Measurements from ENCODE around the gene KIAA1671. TPM values are rescaled to one million over a fixed set of nuclear protein-coding genes. Genes with fewer than 3 reads are reported as not detected.

Gene KIAA1671
- total RNA-seq, 1 donor from 2014 or later, result 12.8 TPM

- intact Hi-C loops (cut with DNase I), result no loop called here
- no peak for ATAC-seq
- DNase-seq (ENCODE audit: missing footprints), result no peak
These were observed 142.1 kb downstream of the KIAA1671 start for GRCh38 chr22:25094579-25094978.

DNA sequence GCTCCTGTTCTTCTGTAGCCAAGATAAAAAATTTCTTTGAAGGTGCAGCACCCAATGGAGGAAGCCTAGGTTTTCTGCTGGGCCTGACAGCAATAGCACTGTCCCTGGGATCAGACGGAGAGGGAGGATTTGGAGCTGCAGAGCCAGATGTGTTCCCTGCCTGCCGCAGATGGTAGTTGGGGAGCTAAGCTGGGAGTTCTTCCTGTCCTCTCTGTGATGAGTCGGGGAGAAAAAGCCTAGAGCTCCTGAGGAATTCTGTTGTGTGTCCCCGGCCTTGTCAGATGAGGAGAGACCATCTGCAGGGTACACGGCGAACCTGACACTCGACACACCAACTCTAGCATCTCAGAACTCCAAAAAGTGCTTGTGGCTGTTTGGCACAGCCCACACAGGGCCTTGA is 143.4 kb downstream of the KIAA1671 start:
- DNase-seq (ENCODE audit: missing footprints) (no peak), ATAC-seq (no peak)
- intact Hi-C loops (cut with DNase I), result no loop called here

DNA sequence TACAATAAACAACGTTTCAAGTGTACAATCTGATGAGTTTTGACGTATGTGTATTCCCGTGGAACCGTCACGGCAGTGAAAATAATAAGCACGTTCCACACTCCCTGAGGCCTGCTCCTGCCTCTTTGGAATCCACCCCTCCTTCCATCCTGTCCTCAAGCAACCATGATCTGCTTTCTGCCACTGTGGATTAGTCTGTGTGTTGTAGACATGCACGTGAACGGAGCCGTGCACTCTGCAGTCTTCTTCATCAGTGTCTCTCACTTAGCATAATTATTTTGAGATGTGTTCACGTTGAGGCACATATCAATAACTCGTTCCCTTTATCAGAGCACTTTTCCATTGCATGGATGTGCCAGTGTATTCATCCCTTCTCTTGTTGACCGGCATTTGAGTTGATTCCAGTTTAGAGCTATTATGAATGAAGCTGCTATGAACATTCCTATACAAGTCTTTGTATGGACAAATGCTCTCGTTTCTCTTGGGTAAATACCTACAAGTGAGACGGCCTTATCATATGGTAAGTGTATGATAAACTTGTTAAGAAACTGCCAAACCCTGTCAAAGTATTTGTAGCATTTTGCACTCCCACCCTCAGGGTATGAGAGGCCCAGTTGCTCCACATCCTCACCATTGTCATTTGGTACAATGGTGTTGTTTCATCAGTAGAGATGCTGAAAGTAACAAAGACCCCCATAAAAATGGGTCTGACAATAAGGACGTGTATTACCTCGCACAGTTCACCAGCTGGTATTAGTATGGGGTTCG is 144.3 kb downstream of the KIAA1671 start:
- ATAC-seq, result no peak
- intact Hi-C loops (cut with DNase I), result no loop called here
- no peak for DNase-seq (ENCODE audit: missing footprints)

GRCh38 chr22:25098445-25099081 is 146.0 kb downstream of the KIAA1671 start:
- no peak for DNase-seq (ENCODE audit: missing footprints)
- intact Hi-C loops (cut with DNase I), result no loop called here
- ATAC-seq, result no peak

DNA sequence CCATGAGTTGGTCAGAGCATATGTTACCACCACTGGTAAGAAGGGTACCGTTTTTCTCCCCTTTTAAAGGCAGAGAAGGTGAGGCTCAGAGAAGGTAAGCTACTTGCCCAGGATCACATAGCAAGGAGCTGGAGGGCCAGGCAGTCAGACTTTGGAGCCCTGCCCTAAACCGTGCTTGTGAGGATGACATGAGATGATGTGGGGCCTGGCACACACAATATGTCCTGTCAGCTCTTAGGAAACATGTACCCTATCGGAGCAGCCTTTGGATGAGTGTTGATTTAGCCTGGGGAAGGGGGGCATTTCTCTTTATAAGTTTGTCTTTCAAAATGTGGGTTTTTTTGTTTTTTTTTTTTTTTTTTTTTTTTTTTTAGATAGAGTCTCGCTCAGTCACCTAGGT is 146.7 kb downstream of the KIAA1671 start:
- ATAC-seq, result no peak
- intact Hi-C loops (cut with DNase I), result no loop called here
- DNase-seq (ENCODE audit: missing footprints), result no peak

- ATAC-seq (no peak), DNase-seq (ENCODE audit: missing footprints) (no peak)
- intact Hi-C loops (cut with DNase I), result no loop called here
These were observed 147.9 kb downstream of the KIAA1671 start for GRCh38 chr22:25100402-25100801.

GRCh38 chr22:25100948-25101347 is 148.4 kb downstream of the KIAA1671 start:
- intact Hi-C loops (cut with DNase I), result no loop called here
- ATAC-seq (no peak), DNase-seq (ENCODE audit: missing footprints) (no peak)

- DNase-seq (ENCODE audit: missing footprints) (no peak), ATAC-seq (no peak)
- intact Hi-C loops (cut with DNase I), result no loop called here
These were observed 149.0 kb downstream of the KIAA1671 start for GRCh38 chr22:25101501-25101900.

- DNase-seq (ENCODE audit: missing footprints) (no peak), ATAC-seq (no peak)
- intact Hi-C loops (cut with DNase I), result no loop called here
These were observed 149.5 kb downstream of the KIAA1671 start for GRCh38 chr22:25101986-25102385.

GRCh38 chr22:25102722-25103121 is 150.2 kb downstream of the KIAA1671 start:
- no peak for DNase-seq (ENCODE audit: missing footprints)
- no peak for ATAC-seq
- intact Hi-C loops (cut with DNase I), result no loop called here

GRCh38 chr22:25104367-25104766 is 151.9 kb downstream of the KIAA1671 start:
- DNase-seq (ENCODE audit: missing footprints) (no peak), ATAC-seq (no peak)
- intact Hi-C loops (cut with DNase I), result no loop called here

DNA sequence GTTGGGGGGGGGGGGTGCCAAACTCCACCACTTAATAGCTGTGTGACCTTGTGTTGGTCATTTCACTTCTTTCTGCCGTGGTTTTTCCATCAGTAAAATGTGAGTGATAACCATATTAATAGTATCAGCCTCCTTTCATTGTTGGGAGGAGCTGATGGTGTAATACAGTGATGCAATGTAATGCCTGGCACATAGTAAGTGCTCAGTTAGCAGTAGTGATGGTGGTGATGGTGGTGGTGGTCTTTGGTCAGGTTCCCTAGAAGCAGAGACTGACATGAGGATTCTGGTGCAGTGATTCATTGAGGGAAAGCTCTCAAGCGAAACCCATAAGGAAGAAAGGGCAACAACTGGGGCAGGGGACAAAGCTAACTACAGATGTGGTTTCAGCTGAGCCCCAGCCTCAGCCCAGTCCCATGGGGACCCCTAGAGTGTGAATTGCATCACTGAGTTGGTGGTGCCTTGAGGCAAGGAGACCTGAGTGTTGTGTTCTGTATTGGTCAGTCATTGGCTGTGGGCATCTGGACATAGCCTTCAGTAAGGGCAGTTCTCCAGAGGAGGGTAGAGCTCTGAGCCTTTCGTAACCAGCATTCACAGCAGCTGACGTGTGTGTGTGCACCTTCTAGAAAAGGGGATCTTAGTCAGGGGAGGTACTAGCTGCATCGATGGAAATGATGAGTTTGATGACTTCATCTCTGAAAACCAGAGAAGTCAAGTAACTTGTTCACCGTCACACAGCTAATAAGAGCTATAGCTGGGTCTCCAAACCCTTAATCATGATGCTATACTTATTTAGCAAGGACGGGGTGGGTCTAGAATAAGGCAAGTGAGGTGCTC is 153.5 kb downstream of the KIAA1671 start:
- intact Hi-C loops (cut with DNase I), result no loop called here
- no peak for DNase-seq (ENCODE audit: missing footprints)
- ATAC-seq, result no peak

GRCh38 chr22:25109878-25110595 is 157.5 kb downstream of the KIAA1671 start:
- DNase-seq (ENCODE audit: missing footprints) (no peak), ATAC-seq (no peak)
- intact Hi-C loops (cut with DNase I), result no loop called here

GRCh38 chr22:25110596-25110845 is 158.0 kb downstream of the KIAA1671 start:
- ATAC-seq, result no peak
- DNase-seq (ENCODE audit: missing footprints), result no peak
- intact Hi-C loops (cut with DNase I), result no loop called here

DNA sequence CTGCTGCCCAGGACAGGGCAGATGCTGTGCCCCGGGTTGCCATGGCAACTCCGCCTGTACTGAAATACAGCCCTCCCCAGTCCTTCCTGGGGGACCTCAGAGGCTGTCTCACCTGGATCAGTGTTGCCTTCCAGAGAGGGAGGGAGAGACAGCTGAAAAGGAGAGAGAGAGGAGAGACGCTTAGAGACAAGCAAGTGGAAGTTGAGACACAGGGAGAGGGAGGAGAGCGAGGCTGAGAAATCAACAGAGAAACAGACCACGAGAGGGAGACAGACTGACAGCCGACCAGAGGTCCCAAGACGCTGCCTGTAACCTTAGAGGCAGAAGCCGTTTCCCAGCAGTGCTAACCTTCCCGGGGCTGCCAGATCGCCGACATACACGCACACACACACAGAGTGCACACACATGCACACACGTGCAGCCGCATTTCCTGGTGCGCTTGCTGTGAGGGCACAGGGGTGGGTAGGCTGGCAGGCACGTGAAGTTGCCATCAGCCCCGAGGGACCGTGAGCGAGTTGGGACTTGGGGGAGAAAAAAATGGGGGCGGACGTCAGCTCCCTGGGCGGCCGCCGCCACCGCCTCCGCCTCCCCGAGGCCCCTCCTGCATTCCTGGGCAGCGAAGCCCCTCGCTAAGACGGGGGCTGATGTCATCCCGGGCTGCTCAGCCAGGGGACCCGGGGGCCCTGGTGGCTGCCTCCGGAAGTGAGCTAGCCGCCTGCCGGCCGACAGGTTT is 158.5 kb downstream of the KIAA1671 start:
- no peak for DNase-seq (ENCODE audit: missing footprints)
- ATAC-seq, result peak; percentile 85
- intact Hi-C loops (cut with DNase I), result loop anchor here (1.0 kb wide), 1 partner anchor 61 kb away; no protein-coding TSS in a partner anchor

DNA sequence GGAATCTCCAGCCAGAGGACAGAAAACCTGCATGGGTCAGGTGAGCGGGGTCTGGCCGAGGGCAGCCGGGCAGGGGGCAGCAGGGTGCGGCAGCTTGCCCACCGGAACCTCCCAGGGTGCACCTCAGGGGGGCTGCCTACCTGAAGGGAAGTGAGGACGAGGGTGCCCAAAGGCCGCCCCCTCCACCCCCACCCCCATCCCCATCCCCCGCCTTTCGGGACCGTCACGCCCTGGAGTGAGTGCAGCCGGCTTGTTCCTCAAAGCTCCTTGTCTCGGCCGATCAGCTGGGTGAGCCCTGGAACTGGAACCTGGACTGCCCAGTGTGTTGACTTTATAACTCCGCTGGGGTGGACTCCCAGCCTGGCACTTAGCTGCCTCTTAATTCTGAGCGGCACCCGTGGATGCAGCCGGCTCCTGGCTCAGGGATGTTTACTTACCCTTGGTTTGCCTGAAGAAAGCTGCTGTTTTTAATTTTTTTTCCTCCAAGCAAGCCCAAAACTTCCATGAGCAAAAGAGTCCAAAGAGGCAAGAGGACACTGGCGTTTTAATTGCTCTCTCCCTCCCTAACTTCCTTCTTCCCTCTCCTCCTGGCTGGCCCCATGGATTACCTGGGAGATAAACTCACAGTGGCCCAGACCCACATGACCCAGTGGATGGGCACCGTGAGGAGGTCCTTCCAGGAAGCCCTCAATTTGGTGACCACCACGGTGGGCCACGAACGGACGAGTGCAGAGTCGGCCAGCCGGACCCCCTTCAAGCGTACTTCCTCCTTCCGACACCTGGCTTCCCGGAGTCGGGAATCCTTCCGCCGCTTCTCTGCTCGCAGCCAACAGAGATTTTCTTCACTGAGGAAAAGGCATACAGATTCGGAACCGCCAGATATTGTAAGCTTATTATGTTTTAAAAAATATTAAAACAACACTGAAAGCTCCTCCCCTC is 159.3 kb downstream of the KIAA1671 start:
- DNase-seq (ENCODE audit: missing footprints), result peak; percentile 69
- intact Hi-C loops (cut with DNase I), result loop anchor here (1.0 kb wide), 1 partner anchor 60 kb away; no protein-coding TSS in a partner anchor
- no peak for ATAC-seq

DNA sequence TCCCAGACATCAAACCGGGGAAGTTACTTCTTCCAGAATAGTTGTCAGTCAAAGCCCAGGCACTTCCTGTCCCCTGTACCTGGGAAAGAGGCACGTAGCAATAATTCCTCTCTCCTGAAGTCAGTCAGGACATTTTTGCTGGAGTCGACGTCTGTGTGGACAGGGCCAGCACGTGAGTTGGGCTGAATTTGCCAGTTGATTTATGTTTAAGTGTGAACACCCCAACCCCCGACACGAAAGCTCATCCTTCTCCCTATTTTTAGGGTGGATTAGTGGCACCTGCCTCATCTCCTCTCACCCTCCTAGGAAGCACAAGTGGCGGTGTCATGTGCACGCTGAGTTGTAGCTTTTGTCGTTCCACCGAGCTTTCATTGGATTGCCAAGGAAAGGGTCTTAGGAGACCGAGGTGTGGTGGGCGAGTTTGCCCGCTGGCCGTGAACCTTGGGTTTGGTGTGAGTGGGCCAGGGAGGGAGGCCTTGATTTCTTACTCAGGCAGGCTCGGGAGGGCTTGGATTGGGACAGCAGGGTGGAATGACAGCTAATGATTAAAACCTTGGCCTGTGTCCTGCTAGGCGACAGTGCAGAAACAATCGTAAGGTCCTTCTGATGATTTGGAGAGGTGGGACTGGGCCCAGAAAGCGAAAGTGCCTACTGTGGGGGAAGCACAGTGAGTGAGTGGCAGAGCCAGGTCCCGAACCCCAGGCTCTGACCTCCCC is 160.2 kb downstream of the KIAA1671 start:
- ATAC-seq (no peak), DNase-seq (ENCODE audit: missing footprints) (no peak)
- intact Hi-C loops (cut with DNase I), result no loop called here

Measured in Right ventricle myocardium inferior (tissue), 1 donor.